ENCODE data around the gene ATF2.

ATF2 gene

GRCh38 chr2:175074478-175074877 is 93.5 kb downstream of the ATF2 start:
- no peak for DNase-seq

- DNase-seq, result no peak
Observed at GRCh38 chr2:175068534-175068933, 99.5 kb downstream of the ATF2 start.

DNA sequence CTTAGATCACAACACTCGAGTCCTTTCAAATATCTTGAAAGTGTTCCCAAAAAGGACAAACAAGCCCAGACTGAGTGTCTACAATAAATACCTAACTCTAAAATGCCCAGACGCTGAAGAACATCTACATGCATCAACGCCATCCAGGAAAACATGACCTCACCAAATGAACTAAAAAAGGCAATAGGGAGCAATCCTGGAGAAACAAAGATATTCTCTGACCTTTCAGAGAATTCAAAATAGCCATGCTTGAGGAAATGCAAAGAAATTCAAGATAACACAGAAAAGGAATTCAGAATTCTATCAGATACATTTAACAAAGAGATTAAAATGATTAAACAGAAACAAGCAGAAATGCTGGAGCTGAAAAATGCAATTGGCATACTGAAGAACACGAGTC is 101.6 kb downstream of the ATF2 start:
- DNase-seq, result no peak

- DNase-seq, result no peak
Observed at GRCh38 chr2:175064797-175065196, 103.2 kb downstream of the ATF2 start.

- DNase-seq, result no peak
Observed at GRCh38 chr2:175063741-175064140, 104.3 kb downstream of the ATF2 start.

DNA sequence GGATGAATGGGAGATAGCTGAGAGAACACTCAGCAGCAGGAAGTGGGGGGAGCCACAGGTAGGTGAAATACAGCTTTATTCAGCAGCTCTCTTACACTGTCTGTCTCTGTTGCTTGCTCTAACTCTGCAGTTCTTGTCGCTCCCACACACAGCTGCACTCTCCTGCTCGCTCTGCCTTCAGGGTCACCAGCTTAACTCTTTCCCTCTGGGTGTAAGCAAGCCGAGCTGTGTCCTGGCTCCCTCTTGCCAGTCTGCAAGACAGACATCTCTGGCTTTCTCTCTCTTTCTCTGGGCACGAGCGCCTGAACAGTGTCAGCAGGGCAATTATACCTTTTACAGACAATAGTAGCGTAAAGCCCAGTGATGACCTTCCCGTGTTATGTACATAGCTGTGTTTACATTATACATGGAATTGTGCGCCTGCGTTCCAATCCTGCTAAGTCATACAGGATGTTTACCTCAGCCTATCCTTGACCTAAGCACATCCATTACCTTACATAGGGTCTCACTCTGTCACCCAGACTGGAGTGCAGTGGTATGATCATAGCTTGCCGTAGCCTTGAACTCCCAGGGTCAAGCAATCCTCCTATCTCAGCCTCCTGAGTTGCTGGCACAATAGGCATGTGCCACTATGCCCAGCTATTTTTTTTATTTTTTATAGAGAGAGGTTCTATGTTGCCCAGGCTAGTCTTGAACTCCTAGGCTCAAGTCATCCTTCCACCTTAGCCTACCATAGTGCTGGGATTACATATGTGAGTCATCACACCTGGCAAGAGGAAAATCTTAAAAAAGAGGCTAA is 105.0 kb downstream of the ATF2 start:
- no peak for DNase-seq

DNA sequence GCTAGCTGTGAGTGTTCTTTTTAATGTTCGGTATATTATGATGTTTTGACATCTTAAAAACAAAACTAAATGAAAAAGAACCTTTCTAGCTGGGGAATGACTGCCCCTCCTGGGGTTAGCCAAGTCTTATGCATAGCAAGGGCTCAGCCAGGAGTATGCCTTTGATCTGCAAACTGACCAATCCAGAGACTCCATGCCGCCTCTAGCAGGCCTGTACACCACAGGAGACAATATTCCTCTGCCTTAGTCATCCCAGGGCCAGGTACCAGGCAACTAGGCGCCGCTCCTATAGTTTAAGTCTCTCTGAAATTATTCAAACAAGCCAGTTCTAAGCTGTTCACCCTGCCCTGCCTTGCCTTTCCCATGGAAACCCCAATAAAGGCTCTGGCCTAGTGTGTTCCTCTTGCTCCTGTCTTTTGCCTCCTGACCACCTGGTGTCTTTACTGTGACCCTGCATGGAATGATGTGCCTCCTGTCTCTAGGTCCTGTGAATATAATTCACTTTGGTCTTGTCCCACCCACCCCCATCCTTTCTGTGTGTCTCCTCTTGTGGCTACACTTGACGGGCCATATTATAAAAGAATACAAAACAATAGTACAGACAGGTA is 110.8 kb downstream of the ATF2 start:
- DNase-seq, result no peak

DNA sequence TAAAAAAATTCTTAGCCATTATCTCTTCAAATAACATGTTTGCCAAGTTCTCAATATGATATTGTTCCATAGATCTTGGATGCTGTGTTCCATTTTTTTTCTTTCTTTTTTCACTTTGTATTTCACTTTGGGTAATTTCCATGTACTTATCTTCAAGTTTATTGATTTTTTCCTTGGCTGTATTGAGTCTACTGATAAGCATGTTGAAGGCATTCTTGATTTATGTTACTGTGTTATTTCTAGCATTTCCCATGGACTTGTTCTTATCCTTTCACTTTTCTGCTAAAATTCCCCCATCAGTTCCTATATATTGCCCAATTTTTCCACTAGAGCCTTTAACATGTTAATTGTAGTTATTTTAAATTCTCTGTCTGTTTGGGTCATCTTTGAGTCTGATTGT is 112.0 kb downstream of the ATF2 start:
- no peak for DNase-seq

DNA sequence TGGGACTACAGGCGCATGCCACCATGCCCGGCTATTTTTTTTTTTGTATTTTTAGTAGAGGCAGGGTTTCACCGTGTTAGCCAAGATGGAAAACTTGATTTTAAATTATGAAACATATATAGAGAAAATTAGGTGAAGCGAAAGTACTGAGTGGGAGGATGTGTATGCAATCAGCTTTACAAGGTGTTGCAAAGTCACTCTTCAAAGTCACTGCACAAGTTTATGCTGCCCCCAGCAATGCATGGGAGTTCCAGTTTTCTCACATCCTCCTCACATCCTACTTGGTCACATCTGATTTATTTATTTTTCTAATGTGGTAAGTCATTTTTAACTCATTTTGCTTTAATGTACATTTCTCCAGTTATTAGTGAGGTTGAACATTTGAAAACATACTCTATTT is 113.7 kb downstream of the ATF2 start:
- no peak for DNase-seq

GRCh38 chr2:175049661-175050060 is 118.3 kb downstream of the ATF2 start:
- peak; percentile 74 for DNase-seq

DNA sequence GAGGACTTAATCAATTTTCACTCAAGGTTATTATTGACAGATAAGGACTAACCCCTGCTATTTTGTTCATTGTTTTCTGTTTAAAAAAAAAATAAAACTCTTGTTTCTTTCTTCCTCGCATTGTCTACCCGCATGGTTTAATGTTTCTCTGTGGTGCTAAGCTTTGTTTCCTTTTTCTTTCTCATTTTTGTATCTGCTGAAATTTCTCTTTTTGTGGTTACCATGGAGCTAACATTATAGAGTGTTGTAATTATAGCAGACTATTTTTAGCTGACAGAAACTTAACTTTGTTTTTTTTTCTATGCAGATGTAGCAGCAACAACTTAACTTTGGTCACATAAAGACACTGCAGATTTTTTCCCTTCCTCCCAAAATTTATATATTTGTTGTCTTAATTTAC is 119.7 kb downstream of the ATF2 start:
- DNase-seq, result no peak

DNA sequence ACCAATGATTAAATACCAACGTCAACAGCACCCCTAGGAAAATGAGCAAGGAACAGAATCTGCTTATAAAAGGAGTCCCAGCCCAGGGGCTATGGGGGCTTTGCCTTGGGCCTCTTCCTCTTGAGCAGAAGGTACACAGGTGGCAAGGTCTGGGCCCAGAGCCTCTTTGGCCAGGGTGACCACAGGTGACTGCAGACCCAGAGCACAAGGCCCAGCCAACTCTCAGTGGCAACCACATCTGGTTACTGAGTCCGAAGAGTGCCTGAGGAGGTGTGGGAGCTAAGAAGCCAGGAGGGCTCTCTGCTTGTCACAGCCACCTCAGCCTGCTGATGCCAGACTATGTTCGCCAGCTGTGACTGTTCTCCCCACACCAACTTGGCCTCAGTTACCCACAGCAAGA is 128.5 kb downstream of the ATF2 start:
- no peak for DNase-seq

DNA sequence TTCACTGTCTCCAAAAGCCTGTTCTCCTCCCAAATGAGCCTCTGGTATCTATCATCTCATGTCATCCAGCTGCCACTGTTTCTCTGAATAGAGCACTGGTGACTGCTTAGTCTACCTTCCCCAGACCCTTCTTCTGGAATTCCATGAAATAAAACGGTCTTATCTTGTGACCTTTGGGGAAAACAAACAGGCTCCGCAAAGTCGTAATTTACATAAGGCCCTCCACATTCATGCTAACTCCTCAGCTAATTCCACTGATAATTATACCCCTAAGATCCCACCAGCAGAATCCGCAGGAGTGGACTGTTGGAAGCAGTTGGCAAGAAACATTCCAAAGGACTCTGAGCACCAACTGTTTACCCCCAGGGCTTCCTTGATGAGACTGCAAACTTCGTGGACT is 129.0 kb downstream of the ATF2 start:
- no peak for DNase-seq

DNA sequence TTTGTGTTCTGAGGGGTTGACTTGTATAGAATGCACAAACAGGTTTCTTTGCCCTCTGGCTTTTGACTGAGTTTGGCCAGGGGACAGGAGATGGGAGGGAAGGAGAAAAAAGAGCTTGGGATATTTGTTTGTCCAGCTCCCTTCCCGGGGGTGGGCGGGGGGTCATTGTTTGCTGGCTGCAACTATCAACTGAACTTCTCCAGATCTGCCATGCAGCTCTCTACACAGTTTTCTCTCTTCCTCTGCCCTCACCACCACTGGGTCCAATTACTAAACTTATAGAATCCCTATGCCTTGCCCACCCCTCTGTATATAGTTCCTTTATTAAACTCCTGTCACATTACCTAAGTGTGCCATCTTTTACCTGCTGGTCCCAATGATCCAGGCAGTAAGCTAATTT is 130.1 kb downstream of the ATF2 start:
- DNase-seq, result no peak

- DNase-seq, result peak; percentile 51
Observed at GRCh38 chr2:175036582-175037018, 131.4 kb downstream of the ATF2 start.

DNA sequence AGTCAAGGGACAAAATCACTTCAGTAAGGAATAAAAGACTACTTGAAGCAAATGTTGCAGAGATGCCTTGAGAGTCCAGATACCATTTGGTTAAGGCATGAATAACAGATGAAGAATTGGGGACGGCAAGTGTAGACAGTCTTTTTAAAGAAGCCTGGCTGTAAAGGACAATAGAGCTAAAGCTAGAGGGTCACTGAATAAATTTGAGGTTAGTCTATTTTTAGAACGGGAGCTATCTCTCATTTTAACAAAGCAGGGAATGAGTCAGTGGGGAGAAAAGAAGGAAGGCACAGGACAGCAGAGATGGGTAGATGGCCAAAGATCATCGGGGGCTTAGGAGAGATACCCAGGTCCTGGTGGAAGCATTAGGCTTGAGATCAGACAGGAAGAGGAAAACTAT is 132.2 kb downstream of the ATF2 start:
- no peak for DNase-seq

- DNase-seq, result no peak
Observed at GRCh38 chr2:175034716-175035115, 133.3 kb downstream of the ATF2 start.

DNA sequence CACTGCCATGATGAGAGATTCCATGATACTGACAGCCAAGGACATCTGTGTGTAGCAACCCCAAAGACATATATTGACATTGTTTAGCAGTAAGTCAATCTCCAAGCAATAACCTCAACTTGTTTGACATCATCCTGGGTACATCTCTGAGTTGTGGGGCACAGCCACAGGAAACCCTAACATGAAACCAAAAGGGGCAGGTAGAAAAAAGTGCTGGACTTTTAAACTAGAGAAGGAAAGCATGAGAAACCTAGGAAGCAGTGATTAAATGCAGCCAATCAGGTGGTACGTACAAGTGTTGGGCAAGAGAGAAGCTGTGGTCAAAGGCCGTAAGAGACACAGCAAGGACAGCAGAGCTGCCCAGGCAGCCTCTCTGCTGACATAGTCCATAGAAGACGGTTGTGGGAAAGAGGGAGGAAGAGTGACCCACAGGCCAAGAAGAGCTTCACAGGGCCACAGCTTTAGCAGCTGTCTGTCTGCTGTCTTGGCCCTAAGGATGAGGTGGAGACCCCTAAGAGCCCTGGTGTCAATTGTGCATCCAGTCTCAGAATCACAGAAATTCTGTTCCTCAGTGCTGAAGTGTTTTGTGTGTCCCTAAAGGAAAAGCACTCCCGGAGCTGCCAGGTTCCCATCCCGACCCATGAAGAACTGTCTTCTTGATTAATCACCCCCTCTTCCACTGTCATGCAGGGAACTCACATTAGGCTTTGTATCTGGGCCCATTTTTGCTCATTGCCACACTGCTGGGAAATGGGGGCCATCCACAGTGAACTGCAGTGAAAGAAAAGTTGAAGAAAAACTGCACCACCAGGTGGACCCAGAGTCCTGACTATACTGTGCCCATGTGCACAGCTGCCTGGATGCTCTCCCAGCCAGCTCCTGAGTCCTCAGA is 137.4 kb downstream of the ATF2 start:
- peak; percentile 48 for DNase-seq

GRCh38 chr2:175027755-175028154 is 140.2 kb downstream of the ATF2 start:
- no peak for DNase-seq

GRCh38 chr2:175026385-175026784 is 141.6 kb downstream of the ATF2 start:
- no peak for DNase-seq

DNA sequence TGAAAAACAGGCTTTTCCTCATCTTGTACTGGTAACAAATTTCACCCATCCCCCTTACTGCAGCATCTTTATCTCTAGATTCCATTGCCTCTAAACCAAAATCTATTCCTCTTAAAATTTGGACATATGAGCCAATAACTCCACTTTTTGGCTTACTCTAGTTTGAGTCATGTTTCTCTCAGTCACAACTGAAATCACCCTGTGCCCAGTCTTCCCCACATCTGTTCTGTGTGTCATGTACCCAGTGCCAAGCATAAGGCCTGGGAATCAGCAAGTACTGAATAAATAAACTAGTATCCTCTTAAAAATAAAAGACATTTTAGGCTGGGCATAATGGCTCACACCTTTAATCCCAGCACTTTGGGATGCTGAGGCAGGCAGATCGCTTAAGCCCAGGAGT is 142.1 kb downstream of the ATF2 start:
- peak; percentile 54 for DNase-seq

GRCh38 chr2:175025233-175025632 is 142.8 kb downstream of the ATF2 start:
- DNase-seq, result no peak

DNA sequence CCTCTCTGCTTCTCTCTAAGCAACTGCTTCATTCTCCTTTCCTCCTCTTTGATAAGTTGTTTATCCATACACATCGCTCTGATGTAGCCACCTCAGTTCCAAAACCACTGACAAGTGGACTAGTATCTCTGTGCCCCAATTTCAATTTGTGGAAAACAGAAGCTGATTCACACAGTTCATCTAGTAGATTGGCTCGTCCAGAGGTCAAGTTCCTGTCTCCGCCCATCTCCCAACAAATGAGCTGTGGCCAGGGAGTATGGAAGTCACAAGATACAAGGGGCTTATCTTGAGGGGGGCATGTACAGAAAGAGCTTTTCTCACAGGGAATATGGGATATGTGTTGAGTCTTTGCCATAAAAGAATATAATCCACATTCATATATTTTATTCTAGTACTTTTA is 145.1 kb downstream of the ATF2 start:
- DNase-seq, result no peak

All from HCEC 1CT (cell line).